IMR-90 (cell line): Measurements from ENCODE around the gene TTC8. TPM values are rescaled to one million over a fixed set of nuclear protein-coding genes. Genes with fewer than 3 reads are reported as not detected.
A peak's percentile ranks its signal among the peaks of the same experiment; 100 is the strongest.

Experiments used
- ATAC-seq: fragments of 200-7000 bp; cut with Tn5 transposase; 2 replicates; pipeline ENCODE4 v1.9.1; 2020; ENCODE audit warnings: low read depth, mild to moderate bottlenecking, moderate library complexity
- BruUV-seq: library from RNA; stranded (reverse); fragments of 400-500 nt; replicated peaks from 2 replicates; lab custom pipeline; 2021; lab: Mats Ljungman, UMichigan
- CTCF ChIA-PET: fragments of 300-600 bp; formaldehyde crosslinking; extraction: SDS; loops from one replicate; lab custom pipeline; 2021; ENCODE audit warnings: antibody characterized with exemption; lab: Yijun Ruan, JAX
- POLR2A ChIA-PET: fragments of 300-600 bp; sonication (Branson Sonifier 250); formaldehyde crosslinking; loops from one replicate; lab custom pipeline; 2022; ENCODE audit warnings: antibody characterized with exemption; ENCODE audit not compliant: unreplicated experiment; lab: Charles Lee
- DNase-seq: peaks from one replicate; pipeline ENCODE4 v3.0.0; 2013
- H2AFZ ChIP-seq: replicated peaks from 2 replicates; pipeline ENCODE3; 2013; ENCODE audit warnings: low read length, mild to moderate bottlenecking; ENCODE audit not compliant: poor library complexity
- H2AK5ac ChIP-seq: 2 replicates; pipeline ENCODE4 v1.6.1; 2013; ENCODE audit warnings: low read depth, low read length, inconsistent platforms
- H2AK9ac ChIP-seq: replicated peaks from 2 replicates; pipeline ENCODE3; 2013; ENCODE audit warnings: mild to moderate bottlenecking, low read depth, low read length, moderate library complexity; ENCODE audit not compliant: poor library complexity
- H2BK120ac ChIP-seq: 2 replicates; pipeline ENCODE4 v1.6.1; 2013; ENCODE audit warnings: low read depth, low read length, inconsistent platforms
- H2BK15ac ChIP-seq: 3 replicates; pipeline ENCODE4 v1.6.1; 2013; ENCODE audit warnings: low read depth, low read length, inconsistent platforms
- H2BK20ac ChIP-seq: 2 replicates; pipeline ENCODE4 v1.6.1; 2013; ENCODE audit warnings: low read depth, mild to moderate bottlenecking, inconsistent platforms, low read length, moderate library complexity
- H2BK5ac ChIP-seq: 2 replicates; pipeline ENCODE4 v1.6.1; 2013; ENCODE audit warnings: mild to moderate bottlenecking, low read depth, low read length, inconsistent platforms; ENCODE audit not compliant: poor library complexity, severe bottlenecking
- H3K14ac ChIP-seq: replicated peaks from 2 replicates; pipeline ENCODE4 v1.6.1; 2013; ENCODE audit warnings: low read depth, low read length, inconsistent platforms
- H3K18ac ChIP-seq: 2 replicates; pipeline ENCODE4 v1.6.1; 2013; ENCODE audit warnings: low read depth, low read length, control low read depth
- H3K23ac ChIP-seq: 2 replicates; pipeline ENCODE4 v1.6.1; 2013; ENCODE audit warnings: low read depth, low read length, inconsistent platforms
- H3K27ac ChIP-seq: 2 replicates; pipeline ENCODE4 v1.5.1; 2013; ENCODE audit warnings: mild to moderate bottlenecking, control low read depth, low read length; ENCODE audit not compliant: insufficient read depth
- H3K27me3 ChIP-seq: 2 replicates; pipeline ENCODE4 v1.6.1; 2013; ENCODE audit warnings: low read length; ENCODE audit not compliant: control insufficient read depth, insufficient read depth
- H3K36me3 ChIP-seq: 2 replicates; pipeline ENCODE4 v1.6.1; 2013; ENCODE audit warnings: low read length, mixed read lengths; ENCODE audit not compliant: control insufficient read depth, insufficient read depth
- H3K4ac ChIP-seq: 2 replicates; pipeline ENCODE4 v1.6.1; 2013; ENCODE audit warnings: low read depth, low read length, inconsistent platforms
- H3K4me1 ChIP-seq: 2 replicates; pipeline ENCODE4 v1.6.1; 2013; ENCODE audit warnings: low read length, mixed read lengths; ENCODE audit not compliant: control insufficient read depth, insufficient read depth
- H3K4me2 ChIP-seq: 2 replicates; pipeline ENCODE4 v1.6.1; 2013; ENCODE audit warnings: low read depth, mild to moderate bottlenecking, control low read depth, low read length, moderate library complexity
- H3K4me3 ChIP-seq: 2 replicates; pipeline ENCODE4 v1.5.1; 2013; ENCODE audit warnings: low read depth, mild to moderate bottlenecking, control low read depth, low read length, moderate library complexity; ENCODE audit not compliant: insufficient read depth
- H3K56ac ChIP-seq: 2 replicates; pipeline ENCODE4 v1.6.1; 2013; ENCODE audit warnings: low read length, inconsistent platforms; ENCODE audit not compliant: insufficient read depth; ENCODE audit errors: extremely low read depth
- H3K79me1 ChIP-seq, 2 experiments: 2 replicates each; pipeline ENCODE4 v1.6.1; 2013; ENCODE audit warnings: low read length in 2 of 2, inconsistent platforms in 1 of 2, low read depth in 1 of 2
- H3K9ac ChIP-seq: 2 replicates; pipeline ENCODE4 v1.6.1; 2013; ENCODE audit warnings: low read depth, low read length, control low read depth
- H3K9me1 ChIP-seq: 2 replicates; pipeline ENCODE4 v1.6.1; 2013; ENCODE audit warnings: low read length, inconsistent platforms; ENCODE audit not compliant: insufficient read depth
- H3K9me3 ChIP-seq: 2 replicates; pipeline ENCODE4 v1.6.1; 2013; ENCODE audit warnings: low read length; ENCODE audit not compliant: control insufficient read depth, insufficient read depth
- H4K20me1 ChIP-seq: 2 replicates; pipeline ENCODE4 v1.6.1; 2013; ENCODE audit warnings: low read length, inconsistent platforms; ENCODE audit not compliant: insufficient read depth
- H4K5ac ChIP-seq: 2 replicates; pipeline ENCODE4 v1.6.1; 2013; ENCODE audit warnings: mild to moderate bottlenecking, low read depth, low read length, control low read depth
- H4K8ac ChIP-seq, 2 experiments: 2 replicates each; pipeline ENCODE4 v1.6.1; 2013; ENCODE audit warnings: low read depth in 2 of 2, low read length in 2 of 2, control low read depth in 1 of 2, inconsistent platforms in 1 of 2
- H4K91ac ChIP-seq: 2 replicates; pipeline ENCODE4 v1.6.1; 2013; ENCODE audit warnings: low read depth, low read length, inconsistent platforms; ENCODE audit not compliant: insufficient read depth
- CHD1 ChIP-seq: IDR thresholded peaks from 2 replicates; pipeline ENCODE4 v1.6.1; 2012; ENCODE audit warnings: low read depth, low read length, improper control_type of control experiment
- ELK1 ChIP-seq: fragments of 150-350 bp; IDR thresholded peaks from 2 replicates; pipeline ENCODE4 v1.6.1; 2016; ENCODE audit warnings: low read depth, mild to moderate bottlenecking, low read length, moderate library complexity, borderline replicate concordance
- MAFK ChIP-seq: IDR thresholded peaks from 2 replicates; pipeline ENCODE4 v1.6.1; 2012; ENCODE audit warnings: low read depth, low read length, improper control_type of control experiment
- MAZ ChIP-seq: IDR thresholded peaks from 2 replicates; pipeline ENCODE4 v1.6.1; 2012; ENCODE audit warnings: low read depth, mild to moderate bottlenecking, low read length, improper control_type of control experiment, moderate library complexity, borderline replicate concordance
- POLR2A ChIP-seq: IDR thresholded peaks from 2 replicates; pipeline ENCODE4 v1.6.1; 2012; ENCODE audit warnings: mild to moderate bottlenecking, low read depth, low read length
- RCOR1 ChIP-seq: IDR thresholded peaks from 2 replicates; pipeline ENCODE4 v1.6.1; 2012; ENCODE audit warnings: mild to moderate bottlenecking, low read length, improper control_type of control experiment; ENCODE audit not compliant: insufficient replicate concordance
- WGBS, 2 experiments: methylation state at CpG; one replicate each; pipeline versions ENCODE4 v1.1.5 to v1.1.7; 2013; ENCODE audit warnings: missing lambda C conversion rate in 2 of 2; ENCODE audit not compliant: insufficient read length in 1 of 2; ENCODE audit errors: extremely low coverage in 2 of 2; 5-methylcytosine and 5-hydroxymethylcytosine counted together
- dilution Hi-C: fragments of 300-500 bp; cut with HindIII; formaldehyde crosslinking; loops from one replicate; pipeline ENCODE4 v1.14.3; 2018; ENCODE audit warnings: low sequenced_read_pairs; ENCODE audit not compliant: unreplicated experiment
- in situ Hi-C: fragments of 300-500 bp; cut with MboI; formaldehyde crosslinking; loops from 3 replicates; pipeline ENCODE4 v1.14.3; 2019; ENCODE audit warnings: low sequenced_read_pairs, inconsistent platforms, mixed read lengths
- intact Hi-C: fragments of 100-400 bp; cut with micrococcal nuclease; formaldehyde crosslinking; loops from 2 replicates; pipeline ENCODE4 v1.10.0; 2022
- polyA plus RNA-seq, 3 experiments: library from polyadenylated mRNA; depleted of rRNA; stranded (reverse); fragments of >200 nt; gene quantifications; 2 replicates each; pipeline ENCODE4 v1.2.3, GENCODE V29; 2012; ENCODE audit warnings: low replicate concordance in 1 of 3
- total RNA-seq: library from RNA; depleted of rRNA; stranded (reverse); fragments of >200 nt; gene quantifications from 2 replicates; pipeline ENCODE4 v1.2.3, GENCODE V29; 2012

The TTC8 gene
- total and polyA plus RNA-seq, 2 of the 4 experiments (the other 2 are of a cell fraction), result 48.9 to 84.2 TPM

- peak overlapping the region; percentile 30 for H4K91ac ChIP-seq
- intact Hi-C loops (no loop called here), in situ Hi-C loops (no loop called here), dilution Hi-C loops (no loop called here)
- peak overlapping the region; percentile 68; the same call in 1 of the 2 replicates for H3K23ac ChIP-seq
- H3K4me1 ChIP-seq, result peaks cover 17% of the 10 kb centered on the region
- ChIA-PET CTCF (interaction anchor here (1.3 kb wide), 1 partner anchor 170 kb away, joined by 4 read pairs; no protein-coding TSS in a partner anchor), POLR2A (no interaction called here)
- 0 out of 3 replicates have a peak overlapping the region, but pooled peaks have one; percentile 7 for H2BK15ac ChIP-seq
- WGBS, 2 experiments, result 100% methylated on average over 1 of the region's 3 CpGs; no CpG with 5 or more reads in 1 of the 2 experiments
- H3K27ac ChIP-seq, result no peak overlapping the region
- H2AK9ac ChIP-seq, result no peak overlapping the region
- no peaks in the 10 kb centered on the region for H3K27me3 ChIP-seq
- BruUV-seq, result no TSS peak
- H3K9me3 ChIP-seq, result no peaks in the 10 kb centered on the region
- H4K5ac ChIP-seq, result no peak overlapping the region
- H3K36me3 ChIP-seq, result peaks cover 4% of the 10 kb centered on the region
- H2AK5ac ChIP-seq, result peak overlapping the region; percentile 56; the same call in 1 of the 2 replicates
- H2BK5ac ChIP-seq, result peak overlapping the region; percentile 36
- H4K8ac ChIP-seq, result peak overlapping the region in 1 of 2 experiments; percentile 46; a peak in 1 of 4 replicates
- peak overlapping the region; percentile 85 for H3K4ac ChIP-seq
- no peak overlapping the region for H2AFZ ChIP-seq
- DNase-seq (no peak), ATAC-seq (no peak)
- H2BK20ac ChIP-seq, result peak overlapping the region; percentile 22; the same call in 1 of the 2 replicates
- H3K18ac ChIP-seq, result peak overlapping the region; percentile 7; the same call in 1 of the 2 replicates
- H3K9ac ChIP-seq, result no peak overlapping the region
- peaks cover 6% of the 10 kb centered on the region for H3K9me1 ChIP-seq
- H3K14ac ChIP-seq, result peak overlapping the region; percentile 73
- no peaks in the 10 kb centered on the region for H4K20me1 ChIP-seq
- no peak overlapping the region for H3K4me3 ChIP-seq
- H3K79me1 ChIP-seq, result peaks cover 20 to 40% of the 10 kb centered on the region in 2 experiments
- H2BK120ac ChIP-seq, result peak overlapping the region; percentile 72; the same call in 1 of the 2 replicates
- H3K56ac ChIP-seq, result no peak overlapping the region
- no peak overlapping the region for H3K4me2 ChIP-seq
- TF ChIP-seq ELK1, result no peak
- TF ChIP-seq MAZ, result no peak
- no peak for TF ChIP-seq CHD1
- TF ChIP-seq RCOR1, result no peak
- no peak for TF ChIP-seq MAFK
- TF ChIP-seq POLR2A, result no peak
These were observed 13.6 kb downstream of the TTC8 start for GRCh38 chr14:88838015-88838414.
